PC-9 (cell line): ENCODE results near the gene DCP2. TPM values are rescaled to one million over a fixed set of nuclear protein-coding genes. Genes with fewer than 3 reads are reported as not detected.

Experiments used
- BruUV-seq: library from RNA; stranded (reverse); fragments of 400-500 nt; replicated peaks from 2 replicates; lab custom pipeline; 2021; lab: Mats Ljungman, UMichigan
- CTCF ChIA-PET: fragments of 300-600 bp; sonication (Branson Sonifier 250); formaldehyde crosslinking; loops from one replicate; lab custom pipeline; 2022; ENCODE audit warnings: antibody characterized with exemption; lab: Charles Lee
- POLR2A ChIA-PET: fragments of 300-600 bp; sonication (Branson Sonifier 250); formaldehyde crosslinking; loops from one replicate; lab custom pipeline; 2022; ENCODE audit warnings: antibody characterized with exemption; ENCODE audit not compliant: unreplicated experiment; lab: Charles Lee
- DNase-seq, 2 experiments: peaks; one replicate each; pipeline versions ENCODE4 v3.0.0 to v3.0.0-alpha.2; 2015 to 2022; ENCODE audit warnings: mixed read lengths in 1 of 2
- H2AFZ ChIP-seq: fragments of 200-600 bp; sonication (generic); 2 replicates; pipeline ENCODE4 v1.8.1; 2017; ENCODE audit warnings: antibody characterized with exemption
- H3F3A ChIP-seq: fragments of 200-600 bp; sonication (generic); 2 replicates; pipeline ENCODE4 v1.8.1; 2017; ENCODE audit warnings: antibody characterized with exemption, mild to moderate bottlenecking, low read depth; ENCODE audit not compliant: insufficient read depth
- H3K27ac ChIP-seq: fragments of 200-600 bp; sonication (generic); 2 replicates; pipeline ENCODE4 v1.6.1; 2016; ENCODE audit warnings: mixed run types
- H3K27me3 ChIP-seq: fragments of 200-600 bp; sonication (generic); 2 replicates; pipeline ENCODE4 v1.6.1; 2016; ENCODE audit warnings: low read depth, mixed run types; ENCODE audit not compliant: insufficient read depth
- H3K36me3 ChIP-seq: fragments of 200-600 bp; sonication (generic); 2 replicates; pipeline ENCODE4 v1.6.1; 2016; ENCODE audit warnings: low read depth, mixed run types
- H3K4me1 ChIP-seq: fragments of 200-600 bp; sonication (generic); replicated peaks from 2 replicates; pipeline ENCODE4 v1.6.1; 2016; ENCODE audit warnings: mixed run types; ENCODE audit not compliant: insufficient read depth
- H3K4me2 ChIP-seq: fragments of 200-600 bp; sonication (generic); 2 replicates; pipeline ENCODE4 v1.6.1; 2017; ENCODE audit warnings: mixed run types
- H3K4me3 ChIP-seq: fragments of 200-600 bp; sonication (generic); 2 replicates; pipeline ENCODE4 v1.6.1; 2016; ENCODE audit warnings: mixed run types
- H3K79me2 ChIP-seq: fragments of 200-600 bp; sonication (generic); 2 replicates; pipeline ENCODE4 v1.6.1; 2017; ENCODE audit warnings: low read depth, mixed run types
- H3K9me2 ChIP-seq: fragments of 200-600 bp; sonication (generic); 2 replicates; pipeline ENCODE4 v1.8.1; 2017; ENCODE audit warnings: mild to moderate bottlenecking; ENCODE audit not compliant: insufficient read depth
- H3K9me3 ChIP-seq: fragments of 200-600 bp; sonication (generic); 2 replicates; pipeline ENCODE4 v1.8.1; 2016; ENCODE audit warnings: low read depth; ENCODE audit not compliant: insufficient read depth
- H4K20me1 ChIP-seq: fragments of 200-600 bp; sonication (generic); 2 replicates; pipeline ENCODE4 v1.8.1; 2017; ENCODE audit not compliant: insufficient read depth
- CTCF ChIP-seq: fragments of 200-600 bp; sonication (generic); conservative IDR thresholded peaks from 2 replicates; pipeline ENCODE4 v1.6.1; 2017; ENCODE audit warnings: mixed run types, antibody characterized with exemption, mild to moderate bottlenecking, moderate library complexity
- EZH2 ChIP-seq: fragments of 200-600 bp; sonication (generic); IDR thresholded peaks from 2 replicates; pipeline ENCODE4 v1.8.0; 2017; ENCODE audit warnings: antibody characterized with exemption, low read depth
- intact Hi-C: fragments of 100-400 bp; cut with micrococcal nuclease; formaldehyde crosslinking; loops from one replicate; pipeline ENCODE4 v1.10.0; 2022; ENCODE audit not compliant: unreplicated experiment
- total RNA-seq: library from RNA; stranded (reverse); gene quantifications from 2 replicates; pipeline ENCODE4 v1.2.3, GENCODE V29; 2021

DCP2 gene
- total RNA-seq, 1 experiment from 2014 or later = 45.6 TPM

- Histone ChIP-seq H3K4me2 (no peak overlapping the region), H3F3A (no peaks in the 10 kb centered on the region; the same call in 1 of the 2 replicates), H3K79me2 (no peaks in the 10 kb centered on the region), H3K9me3 (no peaks in the 10 kb centered on the region), H3K27me3 (no peaks in the 10 kb centered on the region), H2AFZ (no peak overlapping the region), H3K36me3 (0 out of 2 replicates have a peak, but pooled peaks cover 2% of the 10 kb centered on the region), H4K20me1 (no peaks in the 10 kb centered on the region; the same call in 1 of the 2 replicates), H3K9me2 (no peaks in the 10 kb centered on the region), H3K4me1 (no peaks in the 10 kb centered on the region), H3K27ac (no peak overlapping the region), H3K4me3 (no peak overlapping the region)
- intact Hi-C loops = no loop called here
- BruUV-seq = no TSS peak
- ChIA-PET POLR2A (no interaction called here), CTCF (no interaction called here)
- DNase-seq = no peak
- no peak for TF ChIP-seq CTCF
- TF ChIP-seq EZH2 = no peak
Observed at GRCh38 chr5:113027431-113027830, 50.8 kb downstream of the DCP2 start.

DNA sequence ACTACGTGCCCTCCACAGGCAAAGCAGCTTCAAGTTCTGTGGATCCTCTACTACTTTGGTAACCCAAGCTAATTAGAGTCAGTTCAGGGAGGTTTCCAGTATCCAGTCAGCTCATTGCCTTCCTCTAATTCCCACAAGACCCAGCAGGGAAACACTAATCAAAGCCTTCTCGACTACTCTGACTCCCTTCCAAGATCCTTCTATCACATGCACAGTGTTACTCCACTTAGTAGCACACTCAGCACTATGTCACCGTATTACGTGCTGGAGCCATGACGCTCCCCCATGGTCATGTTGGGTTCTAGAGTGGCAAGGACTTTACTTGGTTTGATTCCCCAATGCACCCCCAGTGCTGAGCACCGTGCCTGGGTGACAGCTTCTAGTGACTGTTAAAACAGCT is 53.0 kb downstream of the DCP2 start:
- no TSS peak for BruUV-seq
- CTCF ChIA-PET = interaction anchor here (0.6 kb wide), 1 partner anchor 486 kb away, joined by 4 read pairs; no protein-coding TSS in a partner anchor
- Histone ChIP-seq H3K4me2 (no peak overlapping the region), H3K36me3 (no peaks in the 10 kb centered on the region), H3K27ac (no peak overlapping the region), H3K4me1 (no peaks in the 10 kb centered on the region), H3K9me3 (no peaks in the 10 kb centered on the region), H3F3A (no peaks in the 10 kb centered on the region), H3K27me3 (no peaks in the 10 kb centered on the region), H3K9me2 (no peaks in the 10 kb centered on the region), H2AFZ (no peak overlapping the region), H3K4me3 (no peak overlapping the region), H4K20me1 (no peaks in the 10 kb centered on the region), H3K79me2 (no peaks in the 10 kb centered on the region)
- DNase-seq = no peak
- POLR2A ChIA-PET = no interaction called here
- intact Hi-C loops = no loop called here
- no peak for TF ChIP-seq EZH2
- TF ChIP-seq CTCF = no peak

DNA sequence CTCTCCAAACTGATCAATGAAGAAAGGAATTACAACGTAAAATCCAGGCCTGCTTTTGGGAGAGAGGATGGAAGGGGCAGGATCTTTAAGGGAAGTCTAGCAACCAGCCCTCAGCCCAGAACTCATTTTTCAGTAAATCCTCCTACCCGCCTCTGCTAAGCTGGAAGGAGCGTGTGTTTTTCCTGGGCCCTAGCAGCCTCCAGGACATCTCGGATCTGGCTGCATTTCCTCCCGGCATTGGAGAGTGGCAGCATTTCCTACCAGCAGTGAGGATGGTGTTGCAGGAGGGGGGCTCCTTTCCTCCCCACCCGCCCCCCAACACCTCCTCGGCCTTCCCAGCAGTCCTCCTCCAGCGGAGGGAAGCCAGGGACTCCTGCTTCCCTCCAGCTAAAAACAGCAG is 54.5 kb downstream of the DCP2 start:
- TSS peak; percentile 7 for BruUV-seq
- POLR2A ChIA-PET = no interaction called here

More for the DNA sequence above, 54.5 kb downstream of the DCP2 start:
- H3K9me3 ChIP-seq = no peaks in the 10 kb centered on the region
- H3K27me3 ChIP-seq = no peaks in the 10 kb centered on the region
- H3K36me3 ChIP-seq = no peaks in the 10 kb centered on the region
- H3K4me2 ChIP-seq = no peak overlapping the region
- intact Hi-C loops = no loop called here
- no peak overlapping the region for H2AFZ ChIP-seq
- H4K20me1 ChIP-seq = no peaks in the 10 kb centered on the region
- H3K79me2 ChIP-seq = no peaks in the 10 kb centered on the region
- no peaks in the 10 kb centered on the region for H3K4me1 ChIP-seq
- DNase-seq = no peak
- no peaks in the 10 kb centered on the region for H3F3A ChIP-seq
- H3K9me2 ChIP-seq = no peaks in the 10 kb centered on the region
- CTCF ChIA-PET = no interaction called here
- TF ChIP-seq EZH2 (no peak), CTCF (no peak)
- H3K27ac ChIP-seq = no peak overlapping the region
- no peak overlapping the region for H3K4me3 ChIP-seq
